HL-60 (cell line): ENCODE results near the gene SLC7A1.
A peak's percentile ranks its signal among the peaks of the same experiment; 100 is the strongest.

Experiments used
- DNase-seq, 2 experiments: peaks; one replicate each; pipeline ENCODE4 v3.0.0-alpha.2; 2010 to 2020; ENCODE audit warnings: low read depth in 1 of 2, low spot score in 1 of 2
- H3K27ac ChIP-seq: fragments of 250-450 bp; sonication (Bioruptor Pico); replicated peaks from 2 replicates; pipeline ENCODE4 v1.5.1; 2020; ENCODE audit warnings: mild to moderate bottlenecking, moderate library complexity
- H3K27me3 ChIP-seq: fragments of 250-450 bp; sonication (Bioruptor Pico); 2 replicates; pipeline ENCODE4 v1.5.1; 2021; ENCODE audit warnings: mild to moderate bottlenecking, moderate library complexity; ENCODE audit not compliant: insufficient read depth, poor library complexity, severe bottlenecking
- H3K4me3 ChIP-seq: replicated peaks from 2 replicates; pipeline ENCODE4 v1.5.1; 2011; ENCODE audit warnings: mild to moderate bottlenecking, control low read depth, low read length; ENCODE audit not compliant: insufficient read depth
- GABPA ChIP-seq: IDR thresholded peaks from 2 replicates; pipeline ENCODE4 v1.6.1; 2012; ENCODE audit warnings: low read depth
- POLR2AphosphoS5 ChIP-seq: IDR thresholded peaks from 2 replicates; pipeline ENCODE4 v1.6.1; 2012; ENCODE audit warnings: low read depth
- SPI1 ChIP-seq: IDR thresholded peaks from 2 replicates; pipeline ENCODE4 v1.6.1; 2012; ENCODE audit warnings: low read depth, mild to moderate bottlenecking, borderline replicate concordance
- TF ChIP-seq, protein P1 (sequence below): IDR thresholded peaks from 2 replicates; pipeline ENCODE4 v1.6.1; 2012; ENCODE audit warnings: low read depth; ENCODE audit not compliant: insufficient replicate concordance
- TF ChIP-seq, protein P2 (sequence below): IDR thresholded peaks from one replicate; pipeline ENCODE4 v1.5.1; 2011; ENCODE audit warnings: low read length, control low read depth, inconsistent platforms; ENCODE audit not compliant: insufficient read depth

Gene SLC7A1

DNA sequence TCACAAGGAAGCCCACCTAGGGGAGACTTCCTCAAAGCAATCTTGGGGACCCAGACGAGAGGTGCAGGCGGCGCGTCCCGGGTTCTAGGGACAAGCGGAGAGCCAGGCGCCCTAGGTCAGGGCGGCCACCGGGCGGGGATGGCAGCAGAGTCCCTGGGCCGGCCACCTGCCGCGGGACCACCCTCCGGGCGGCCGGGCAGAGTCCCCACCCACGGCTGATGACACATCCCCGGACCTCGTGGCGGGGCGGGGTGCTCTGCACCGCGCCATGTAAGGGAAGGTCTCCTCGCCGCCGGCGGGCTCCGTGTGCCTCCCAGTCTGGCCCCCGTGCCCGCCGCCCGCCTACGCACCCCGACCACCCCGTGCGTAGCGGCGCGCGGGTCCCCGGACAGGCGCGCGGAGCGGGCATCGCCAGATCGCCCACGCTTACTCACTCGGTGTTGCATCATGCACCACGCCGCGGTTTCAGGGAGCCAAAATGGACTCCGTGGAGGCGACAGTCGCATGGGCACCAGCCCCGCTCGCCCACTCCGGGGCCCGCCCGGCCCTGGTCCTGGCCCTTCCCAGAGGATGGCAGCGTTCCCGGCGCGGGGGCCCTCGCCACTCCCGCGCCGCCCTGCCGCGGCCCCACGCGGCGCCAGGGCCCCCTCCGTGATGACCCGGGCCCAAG is 643 bp downstream of the SLC7A1 start:
- Histone ChIP-seq H3K27ac (peak overlapping the region; percentile 96), H3K4me3 (peak overlapping the region; percentile 86), H3K27me3 (no peaks in the 10 kb centered on the region)
- TF ChIP-seq, protein P1, sequence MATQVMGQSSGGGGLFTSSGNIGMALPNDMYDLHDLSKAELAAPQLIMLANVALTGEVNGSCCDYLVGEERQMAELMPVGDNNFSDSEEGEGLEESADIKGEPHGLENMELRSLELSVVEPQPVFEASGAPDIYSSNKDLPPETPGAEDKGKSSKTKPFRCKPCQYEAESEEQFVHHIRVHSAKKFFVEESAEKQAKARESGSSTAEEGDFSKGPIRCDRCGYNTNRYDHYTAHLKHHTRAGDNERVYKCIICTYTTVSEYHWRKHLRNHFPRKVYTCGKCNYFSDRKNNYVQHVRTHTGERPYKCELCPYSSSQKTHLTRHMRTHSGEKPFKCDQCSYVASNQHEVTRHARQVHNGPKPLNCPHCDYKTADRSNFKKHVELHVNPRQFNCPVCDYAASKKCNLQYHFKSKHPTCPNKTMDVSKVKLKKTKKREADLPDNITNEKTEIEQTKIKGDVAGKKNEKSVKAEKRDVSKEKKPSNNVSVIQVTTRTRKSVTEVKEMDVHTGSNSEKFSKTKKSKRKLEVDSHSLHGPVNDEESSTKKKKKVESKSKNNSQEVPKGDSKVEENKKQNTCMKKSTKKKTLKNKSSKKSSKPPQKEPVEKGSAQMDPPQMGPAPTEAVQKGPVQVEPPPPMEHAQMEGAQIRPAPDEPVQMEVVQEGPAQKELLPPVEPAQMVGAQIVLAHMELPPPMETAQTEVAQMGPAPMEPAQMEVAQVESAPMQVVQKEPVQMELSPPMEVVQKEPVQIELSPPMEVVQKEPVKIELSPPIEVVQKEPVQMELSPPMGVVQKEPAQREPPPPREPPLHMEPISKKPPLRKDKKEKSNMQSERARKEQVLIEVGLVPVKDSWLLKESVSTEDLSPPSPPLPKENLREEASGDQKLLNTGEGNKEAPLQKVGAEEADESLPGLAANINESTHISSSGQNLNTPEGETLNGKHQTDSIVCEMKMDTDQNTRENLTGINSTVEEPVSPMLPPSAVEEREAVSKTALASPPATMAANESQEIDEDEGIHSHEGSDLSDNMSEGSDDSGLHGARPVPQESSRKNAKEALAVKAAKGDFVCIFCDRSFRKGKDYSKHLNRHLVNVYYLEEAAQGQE: peak; percentile 40
- TF ChIP-seq SPI1 (no peak), POLR2AphosphoS5 (peak; percentile 15; the same call in 1 of the 2 replicates)
- peak in 1 of 2 experiments; percentile 75 for DNase-seq

- TF ChIP-seq SPI1: peak; percentile 63; the same call in 1 of the 2 replicates
- TF ChIP-seq POLR2AphosphoS5: no peak
- H3K27ac ChIP-seq: peak overlapping the region; percentile 96
- DNase-seq: peak; percentile 57 to 75
- no peaks in the 10 kb centered on the region for H3K27me3 ChIP-seq
- H3K4me3 ChIP-seq: peak overlapping the region; percentile 86
Observed at GRCh38 chr13:29594303-29594709, 1.2 kb downstream of the SLC7A1 start.

- DNase-seq: no peak
- TF ChIP-seq SPI1 (no peak), GABPA (no peak), POLR2AphosphoS5 (no peak)
- TF ChIP-seq, protein P1: no peak
- TF ChIP-seq, protein P2, sequence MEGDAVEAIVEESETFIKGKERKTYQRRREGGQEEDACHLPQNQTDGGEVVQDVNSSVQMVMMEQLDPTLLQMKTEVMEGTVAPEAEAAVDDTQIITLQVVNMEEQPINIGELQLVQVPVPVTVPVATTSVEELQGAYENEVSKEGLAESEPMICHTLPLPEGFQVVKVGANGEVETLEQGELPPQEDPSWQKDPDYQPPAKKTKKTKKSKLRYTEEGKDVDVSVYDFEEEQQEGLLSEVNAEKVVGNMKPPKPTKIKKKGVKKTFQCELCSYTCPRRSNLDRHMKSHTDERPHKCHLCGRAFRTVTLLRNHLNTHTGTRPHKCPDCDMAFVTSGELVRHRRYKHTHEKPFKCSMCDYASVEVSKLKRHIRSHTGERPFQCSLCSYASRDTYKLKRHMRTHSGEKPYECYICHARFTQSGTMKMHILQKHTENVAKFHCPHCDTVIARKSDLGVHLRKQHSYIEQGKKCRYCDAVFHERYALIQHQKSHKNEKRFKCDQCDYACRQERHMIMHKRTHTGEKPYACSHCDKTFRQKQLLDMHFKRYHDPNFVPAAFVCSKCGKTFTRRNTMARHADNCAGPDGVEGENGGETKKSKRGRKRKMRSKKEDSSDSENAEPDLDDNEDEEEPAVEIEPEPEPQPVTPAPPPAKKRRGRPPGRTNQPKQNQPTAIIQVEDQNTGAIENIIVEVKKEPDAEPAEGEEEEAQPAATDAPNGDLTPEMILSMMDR: no peak
- Histone ChIP-seq H3K4me3 (peak overlapping the region; percentile 86), H3K27ac (peak overlapping the region; percentile 96), H3K27me3 (no peaks in the 10 kb centered on the region)
Observed at GRCh38 chr13:29593605-29594297, 1.7 kb downstream of the SLC7A1 start.

DNA sequence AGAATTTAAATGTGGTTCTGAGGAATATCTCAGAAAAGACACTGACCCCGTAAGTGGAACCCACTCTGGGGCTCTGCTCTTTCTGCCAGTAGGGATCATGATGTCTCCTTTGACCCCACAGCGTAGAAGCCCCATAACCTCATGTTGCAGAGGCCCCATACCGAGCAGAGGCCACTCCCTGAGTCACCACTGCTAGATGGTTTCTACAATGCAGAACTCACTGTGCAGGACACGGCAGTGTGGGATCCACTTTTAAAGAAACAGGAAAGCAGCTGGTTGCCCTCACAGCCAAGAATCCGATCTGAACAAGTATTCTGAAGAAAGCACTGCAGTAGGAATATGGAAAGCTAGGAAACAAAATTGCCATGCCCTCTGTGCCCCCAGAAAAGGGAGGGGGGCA is 4.2 kb downstream of the SLC7A1 start:
- Histone ChIP-seq H3K27me3 (no peaks in the 10 kb centered on the region), H3K27ac (no peak overlapping the region), H3K4me3 (no peak overlapping the region)
- no peak for DNase-seq
- TF ChIP-seq POLR2AphosphoS5: no peak
- TF ChIP-seq, protein P2: no peak
